T-helper 1 cell (primary cell): ENCODE data around the gene SNX20.
A peak's percentile ranks its signal among the peaks of the same experiment; 100 is the strongest.

Experiments used
- DNase-seq, 5 donors: peaks; one replicate each; pipeline ENCODE4 v3.0.0-alpha.2; 2012 to 2020

Gene SNX20

DNA sequence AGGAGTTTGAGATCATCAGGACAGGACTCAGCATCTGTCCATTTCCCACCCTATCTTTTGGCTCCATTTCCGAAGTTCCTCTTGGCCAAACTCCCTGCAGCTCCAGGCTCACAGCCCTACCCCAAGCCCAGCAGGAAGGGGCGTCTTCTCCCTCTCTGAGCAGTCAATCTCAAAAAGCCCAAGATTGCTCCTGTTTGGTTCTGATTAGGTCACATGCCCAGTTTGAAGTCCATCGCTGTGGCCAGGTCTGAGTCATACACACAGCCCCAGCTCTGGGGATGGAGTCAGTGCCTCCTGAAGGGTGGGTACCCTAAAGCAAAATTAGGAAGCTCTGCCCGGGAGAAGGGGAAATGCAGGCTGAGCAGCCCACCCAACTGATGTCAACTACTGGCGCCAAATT lies 23.9 kb downstream of the SNX20 start:
- DNase-seq: no peak

DNA sequence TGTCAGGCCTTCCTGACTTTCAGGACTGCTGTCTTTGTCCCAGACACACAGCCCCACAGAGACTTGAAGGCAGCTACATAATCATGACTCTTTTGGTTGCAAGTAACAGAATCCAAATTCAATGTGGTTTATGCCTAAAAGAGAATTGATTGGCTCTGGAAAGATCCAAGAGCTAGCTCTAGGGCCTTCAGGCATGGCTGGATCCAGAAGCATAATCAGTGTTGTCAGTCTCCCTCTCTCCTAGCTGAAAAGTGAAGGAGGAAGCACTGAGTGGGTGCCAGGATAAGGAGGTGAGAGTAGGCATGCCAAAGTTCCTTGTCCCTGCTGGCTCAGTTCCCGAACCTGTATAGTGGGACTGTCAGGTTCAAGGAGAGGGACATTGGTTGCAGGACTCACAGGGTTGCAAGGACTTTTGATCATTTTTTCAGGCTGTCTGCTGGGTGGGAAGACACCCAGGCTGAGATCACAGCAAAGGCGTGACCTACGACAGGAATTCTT lies 25.5 kb downstream of the SNX20 start:
- DNase-seq: no peak

DNA sequence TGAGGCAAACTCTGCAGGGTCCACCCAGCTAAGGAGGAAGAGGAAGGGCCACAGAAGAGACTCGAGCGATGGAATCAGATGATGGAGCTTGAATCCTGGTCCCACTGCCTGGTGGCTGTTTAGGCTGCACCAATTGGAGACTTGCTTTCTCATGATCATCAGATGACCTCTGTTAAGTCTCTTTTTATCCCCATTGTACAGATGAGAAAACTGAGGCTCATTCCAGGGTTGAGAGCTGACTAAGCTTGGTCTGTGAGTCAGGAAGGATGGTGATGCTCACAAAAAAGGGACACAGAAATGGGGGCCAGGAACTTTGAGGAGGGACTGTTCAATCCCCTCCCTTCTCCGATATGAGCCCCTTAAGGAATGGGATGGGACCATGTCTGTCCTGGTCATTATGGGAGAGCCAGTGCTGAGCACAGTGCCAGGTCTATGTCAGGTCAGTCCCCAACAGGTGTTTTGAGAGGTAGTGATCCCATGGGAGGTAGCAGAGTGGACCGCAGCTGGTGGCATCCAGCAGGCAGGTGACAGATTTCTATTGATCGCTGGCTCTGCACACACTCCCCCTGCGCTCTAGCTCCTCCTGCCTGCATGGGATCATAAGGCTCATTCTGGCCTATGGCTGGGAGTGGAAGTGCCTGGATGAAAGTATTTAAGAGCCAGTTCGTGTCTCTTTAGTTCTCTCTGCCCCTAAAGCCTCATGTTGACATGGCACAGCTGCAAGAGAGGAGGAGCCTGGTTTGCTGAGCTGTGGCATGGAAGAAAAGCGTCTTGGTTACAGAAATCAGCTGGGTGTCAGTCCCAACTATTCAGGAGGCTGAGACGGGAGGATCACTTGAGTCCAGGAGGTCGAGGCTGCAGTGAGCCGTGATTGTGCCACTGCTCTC lies 27.2 kb downstream of the SNX20 start:
- DNase-seq: no peak

DNA sequence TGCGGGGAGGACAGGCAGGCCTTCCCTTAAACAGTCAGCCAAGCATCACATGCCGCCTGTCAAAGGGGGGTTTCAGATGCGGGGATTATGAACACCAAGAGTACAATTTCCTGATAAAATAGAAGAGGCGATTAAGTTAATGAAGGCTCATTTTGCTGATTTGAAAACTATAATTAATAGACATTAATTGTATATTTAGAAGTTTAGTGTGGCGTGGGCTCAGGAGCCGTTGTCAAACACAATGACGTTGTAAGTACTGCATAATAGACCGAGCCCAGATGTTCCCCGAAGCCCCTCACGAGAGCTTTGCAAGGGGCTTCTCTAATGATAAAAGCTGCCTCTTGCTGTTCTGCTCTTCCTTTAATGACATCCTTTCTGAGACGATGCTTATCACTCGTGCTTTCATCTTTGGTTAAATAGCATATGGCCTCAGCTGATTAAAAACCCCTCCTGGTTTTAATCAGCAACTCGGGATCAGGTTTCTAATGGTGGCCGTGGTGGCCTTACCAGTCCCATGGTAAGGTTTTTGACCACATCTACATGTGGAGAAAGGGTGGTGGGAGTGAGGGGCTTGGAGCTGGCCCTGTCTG lies 28.2 kb downstream of the SNX20 start:
- DNase-seq: no peak

DNA sequence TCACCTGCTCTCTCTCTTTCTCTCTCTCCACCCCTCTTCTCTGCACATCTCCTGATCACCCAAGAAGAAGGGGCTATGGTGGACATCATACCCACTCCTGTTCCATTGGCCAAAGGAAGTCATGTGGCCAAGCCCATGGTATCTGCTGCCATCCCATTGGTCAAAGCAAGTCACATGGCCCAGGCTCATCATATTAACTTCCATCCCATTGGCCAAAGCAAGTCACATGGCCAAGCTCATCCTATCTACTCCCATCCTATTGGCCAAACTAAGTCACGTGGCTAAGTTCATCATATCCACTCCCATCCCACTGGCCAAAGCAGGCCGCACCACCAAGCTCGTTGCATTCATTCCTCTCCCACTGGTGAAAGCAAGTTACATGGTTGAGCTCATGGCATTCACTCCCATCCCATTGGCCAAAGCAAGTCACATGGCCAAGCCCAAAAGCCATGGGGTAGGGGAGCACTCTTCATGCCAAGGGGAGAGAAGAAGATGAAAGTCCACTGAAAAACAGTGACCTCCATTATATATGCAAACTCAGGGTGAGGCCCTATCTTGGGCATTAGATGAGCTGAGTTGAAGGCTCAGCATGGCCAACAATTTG lies 29.2 kb downstream of the SNX20 start:
- no peak for DNase-seq

DNA sequence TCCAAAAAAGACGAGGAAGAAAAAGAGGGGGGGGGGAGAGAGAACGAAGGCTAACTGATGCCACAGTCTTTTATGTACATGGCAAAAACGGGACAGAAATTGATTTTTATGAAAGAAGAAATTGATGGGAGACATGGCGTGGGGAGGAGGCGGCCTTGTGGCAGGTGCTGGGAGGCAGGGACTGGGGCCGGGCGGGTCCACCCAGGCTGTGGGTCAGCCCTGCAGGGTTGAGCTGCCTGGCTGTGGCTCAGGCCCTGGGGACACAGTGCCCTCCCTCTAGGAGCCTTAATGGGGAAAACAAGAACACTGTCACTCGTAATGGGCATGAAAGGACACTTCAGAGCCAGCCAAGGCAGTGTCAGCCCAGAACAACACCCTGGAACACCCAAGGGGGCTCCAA lies 34.8 kb downstream of the SNX20 start:
- DNase-seq: no peak

DNA sequence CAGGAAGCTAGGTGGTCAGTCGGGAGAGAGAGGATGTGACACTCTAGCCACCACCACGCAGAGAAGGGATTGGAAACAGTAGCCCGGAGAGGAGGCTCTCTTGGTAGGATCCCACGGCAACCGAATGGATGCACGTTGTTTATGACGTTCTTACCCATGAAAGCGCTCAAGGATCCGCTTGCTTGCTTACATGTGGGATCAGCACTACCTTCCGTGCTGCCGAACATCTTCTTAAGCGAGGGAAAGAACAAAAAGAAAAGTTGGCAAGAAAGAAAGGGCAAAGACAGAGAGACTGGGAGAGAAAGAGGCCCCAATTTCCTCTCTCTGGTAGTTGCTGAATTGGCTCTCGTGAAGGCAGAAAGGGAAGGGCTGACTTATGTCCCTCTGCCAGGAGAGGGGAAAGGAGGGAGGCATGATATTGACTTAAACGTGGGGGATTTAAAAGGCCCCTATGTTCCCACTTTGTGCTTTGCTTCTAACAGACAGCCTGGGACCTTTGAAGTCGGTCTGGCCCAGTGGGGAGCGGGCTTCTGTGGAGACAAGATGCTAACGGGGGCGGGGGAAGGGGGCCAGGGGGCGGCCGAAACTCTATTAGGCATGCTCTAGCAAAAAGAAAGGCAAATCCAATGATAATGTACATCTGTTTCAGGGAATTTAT lies 35.4 kb downstream of the SNX20 start:
- DNase-seq: no peak

DNA sequence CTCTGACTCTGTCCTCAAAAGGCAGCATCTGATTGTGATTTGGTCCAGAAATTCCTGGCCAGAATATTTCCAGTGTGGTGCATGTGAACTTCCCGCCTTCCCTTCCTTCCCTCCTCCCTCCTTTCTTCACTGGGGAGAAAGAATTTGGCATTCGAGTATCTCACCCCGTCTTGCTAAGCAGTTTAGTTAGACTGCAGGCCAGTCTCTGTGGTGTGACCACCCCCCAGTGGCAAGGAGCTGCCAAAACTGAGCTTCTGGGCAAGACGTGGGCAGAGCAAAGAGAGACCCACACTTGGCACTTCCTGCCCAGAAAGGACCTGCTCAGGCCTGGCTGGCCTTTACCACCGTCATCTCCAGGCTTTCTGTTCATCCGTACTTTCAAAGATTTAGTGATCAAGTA lies 36.4 kb downstream of the SNX20 start:
- DNase-seq: peak in 1 of 5 donors; percentile 13

DNA sequence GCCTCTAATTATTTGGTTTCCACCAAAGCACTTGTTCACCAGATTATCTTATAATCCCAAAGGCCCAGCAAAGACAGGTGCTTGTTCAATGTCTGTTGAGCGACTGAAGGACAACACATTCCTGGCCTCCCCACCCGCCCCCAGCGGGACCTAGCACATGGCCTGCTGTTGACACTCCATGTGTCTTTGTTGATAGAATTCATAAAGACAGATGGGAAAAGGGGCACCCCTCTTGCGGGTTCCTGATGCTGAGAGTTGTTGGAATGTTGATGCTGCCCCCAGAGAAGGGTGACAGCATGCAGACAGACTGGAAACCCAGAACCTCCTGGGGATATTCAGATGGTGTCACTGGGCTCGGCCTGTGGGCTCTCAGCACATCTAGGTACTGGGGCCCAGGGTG lies 36.9 kb downstream of the SNX20 start:
- no peak for DNase-seq

DNA sequence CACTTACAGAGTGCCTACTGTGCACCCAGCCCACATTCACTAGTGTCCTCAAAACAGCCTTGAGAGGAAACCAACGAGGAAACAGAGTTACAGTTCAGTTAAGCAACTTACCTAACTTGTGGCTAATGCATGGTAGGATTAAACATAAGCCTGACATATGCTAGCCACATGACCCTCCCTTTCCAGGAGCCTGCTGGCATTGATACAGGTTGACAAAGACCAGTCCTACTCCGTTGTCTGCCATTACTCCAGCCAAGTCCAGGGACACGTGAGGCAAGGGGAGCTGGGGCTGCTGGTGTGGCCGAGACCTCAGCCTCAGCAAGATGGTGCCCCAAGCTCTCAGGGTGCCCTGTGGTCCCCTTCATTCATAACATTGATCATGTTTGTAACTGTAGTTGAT lies 37.9 kb downstream of the SNX20 start:
- no peak for DNase-seq

DNA sequence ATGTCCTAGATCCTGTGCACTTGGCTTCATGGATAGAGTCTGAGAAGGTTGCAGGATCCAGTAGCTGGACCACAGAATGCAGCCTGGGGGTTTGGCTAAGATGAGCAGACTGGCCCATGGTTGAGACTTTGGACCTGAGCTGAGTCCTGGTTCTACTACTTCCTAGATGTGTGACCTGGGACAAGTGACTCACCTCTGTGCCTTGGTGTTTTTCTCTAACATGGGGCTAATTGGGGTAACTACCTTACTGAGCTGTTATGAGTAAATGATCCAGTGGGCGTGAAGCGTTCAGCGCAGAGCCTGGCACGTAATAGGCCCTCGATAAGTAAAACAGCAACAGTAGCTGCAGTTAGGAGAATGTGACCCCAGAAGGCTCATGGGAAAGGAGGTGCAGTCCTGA lies 38.8 kb downstream of the SNX20 start:
- no peak for DNase-seq

DNA sequence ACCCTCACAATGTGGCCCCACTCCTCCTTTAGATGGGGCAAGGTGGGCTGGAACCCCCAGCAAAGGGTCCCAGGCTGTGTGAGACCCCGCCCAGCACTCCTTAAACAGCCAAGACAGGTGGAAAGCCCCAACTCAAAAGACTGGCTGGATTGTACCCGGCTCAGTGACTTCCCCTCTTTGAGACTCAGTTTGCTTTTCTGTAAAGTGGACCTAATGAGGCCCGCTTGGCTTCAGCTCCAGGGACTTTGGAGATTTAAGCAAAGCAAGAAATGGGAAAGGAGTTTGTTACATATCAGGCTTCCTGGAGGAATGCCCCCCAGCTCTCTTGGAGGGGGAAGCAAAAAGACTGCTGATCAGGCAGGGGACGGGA lies 39.3 kb downstream of the SNX20 start:
- DNase-seq: no peak

DNA sequence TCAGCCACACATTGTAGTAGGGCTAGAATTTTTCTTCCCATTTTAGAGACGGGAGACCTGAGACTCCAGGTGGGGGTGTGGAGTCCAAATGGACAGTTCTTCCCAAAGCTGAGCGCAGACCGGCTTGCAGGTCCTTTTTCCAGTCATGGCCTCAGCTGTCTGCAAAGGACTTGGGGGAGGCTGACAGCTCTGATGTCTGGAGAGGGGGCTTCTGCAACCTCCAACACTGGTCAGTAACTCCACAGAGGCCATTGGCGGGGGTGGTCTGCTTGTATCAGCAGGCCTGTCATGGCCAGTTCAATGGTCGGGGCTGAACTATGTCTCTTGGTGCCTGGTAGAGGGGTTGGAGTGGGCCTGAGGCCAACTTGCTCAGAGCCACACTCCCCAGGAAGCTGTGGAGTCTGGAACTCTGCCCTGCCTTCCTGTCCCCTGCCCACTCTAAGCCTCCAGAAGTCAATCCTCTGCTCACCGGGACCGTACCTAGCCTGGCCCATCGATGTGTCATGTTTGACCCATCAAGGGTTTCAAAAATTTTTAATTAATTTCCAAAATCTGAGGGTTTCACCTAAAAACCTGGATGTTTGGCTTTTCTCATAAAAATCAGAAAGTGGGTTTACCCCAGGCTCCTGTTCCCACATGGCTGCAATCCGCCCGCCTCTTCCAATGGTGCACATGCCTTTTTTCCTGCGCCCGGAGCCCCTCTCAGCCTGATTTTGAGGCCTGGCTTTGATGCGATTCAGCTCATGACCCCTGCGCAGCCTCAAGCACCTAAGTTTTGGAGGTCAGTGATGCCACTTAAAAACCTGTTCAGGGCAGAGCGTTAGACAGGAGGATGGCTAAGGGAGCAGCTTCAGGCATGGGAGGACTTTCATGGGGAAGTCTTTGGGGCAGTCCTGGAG lies 39.9 kb downstream of the SNX20 start:
- DNase-seq: no peak

DNA sequence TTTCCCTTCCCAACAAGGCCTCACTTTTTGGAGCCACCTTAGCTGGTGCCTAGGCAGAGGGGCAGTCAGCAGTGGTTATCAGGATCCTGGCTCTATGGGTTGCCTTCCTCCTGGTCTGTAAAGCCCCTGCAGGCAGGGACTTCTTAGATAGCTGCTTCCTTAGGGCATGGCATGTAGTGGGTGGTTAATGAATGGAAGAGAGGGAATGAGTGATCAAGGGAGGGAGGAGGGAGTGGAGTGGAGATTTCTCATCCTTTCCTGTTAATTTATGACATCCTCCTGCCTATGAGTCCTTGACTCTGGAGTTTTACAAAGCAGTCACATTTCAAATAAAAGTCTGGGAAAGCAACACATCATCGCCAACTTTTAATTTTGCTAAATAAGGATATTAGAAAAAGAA lies 40.7 kb downstream of the SNX20 start:
- DNase-seq: no peak

DNA sequence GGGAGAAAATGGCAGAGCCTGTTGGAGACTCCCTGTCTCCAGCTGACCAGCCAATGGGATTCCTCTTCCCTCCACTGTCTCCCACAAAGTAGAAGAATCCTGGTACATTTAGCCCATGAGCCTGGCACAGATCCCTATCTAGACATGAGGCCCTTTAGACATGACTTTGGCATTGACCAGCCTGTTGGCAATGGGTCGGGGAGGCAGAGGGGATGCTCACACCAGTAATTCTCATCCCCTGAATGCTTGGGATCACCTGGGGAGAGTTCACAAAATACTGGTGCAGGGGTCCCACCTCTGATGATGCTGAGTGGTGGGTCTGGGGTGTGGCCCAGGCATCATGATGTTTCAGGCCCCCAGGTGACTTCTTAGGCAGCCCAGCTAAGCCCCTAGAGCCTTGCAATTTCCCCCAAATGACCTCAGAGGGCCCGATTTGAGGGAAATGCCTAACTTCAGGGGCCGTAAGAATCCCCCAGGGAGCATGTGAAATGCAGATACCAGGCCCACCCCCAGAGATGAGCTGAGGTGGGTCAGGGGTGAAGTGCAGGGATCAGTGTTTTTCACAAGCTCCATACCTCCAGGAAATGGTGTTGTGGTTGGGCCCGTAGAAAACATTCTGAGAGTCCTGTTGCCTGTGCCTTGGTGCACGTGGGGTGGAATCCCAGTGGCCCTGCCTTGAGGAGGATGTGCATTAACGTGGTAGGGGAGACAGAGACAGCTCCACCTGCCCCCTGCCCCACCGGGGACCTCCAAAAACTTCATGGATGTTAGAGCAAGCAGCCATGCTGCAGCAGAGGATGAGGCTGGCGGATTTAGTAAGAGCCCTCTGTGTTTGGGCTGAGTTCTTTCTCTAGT lies 42.1 kb downstream of the SNX20 start:
- DNase-seq: no peak

DNA sequence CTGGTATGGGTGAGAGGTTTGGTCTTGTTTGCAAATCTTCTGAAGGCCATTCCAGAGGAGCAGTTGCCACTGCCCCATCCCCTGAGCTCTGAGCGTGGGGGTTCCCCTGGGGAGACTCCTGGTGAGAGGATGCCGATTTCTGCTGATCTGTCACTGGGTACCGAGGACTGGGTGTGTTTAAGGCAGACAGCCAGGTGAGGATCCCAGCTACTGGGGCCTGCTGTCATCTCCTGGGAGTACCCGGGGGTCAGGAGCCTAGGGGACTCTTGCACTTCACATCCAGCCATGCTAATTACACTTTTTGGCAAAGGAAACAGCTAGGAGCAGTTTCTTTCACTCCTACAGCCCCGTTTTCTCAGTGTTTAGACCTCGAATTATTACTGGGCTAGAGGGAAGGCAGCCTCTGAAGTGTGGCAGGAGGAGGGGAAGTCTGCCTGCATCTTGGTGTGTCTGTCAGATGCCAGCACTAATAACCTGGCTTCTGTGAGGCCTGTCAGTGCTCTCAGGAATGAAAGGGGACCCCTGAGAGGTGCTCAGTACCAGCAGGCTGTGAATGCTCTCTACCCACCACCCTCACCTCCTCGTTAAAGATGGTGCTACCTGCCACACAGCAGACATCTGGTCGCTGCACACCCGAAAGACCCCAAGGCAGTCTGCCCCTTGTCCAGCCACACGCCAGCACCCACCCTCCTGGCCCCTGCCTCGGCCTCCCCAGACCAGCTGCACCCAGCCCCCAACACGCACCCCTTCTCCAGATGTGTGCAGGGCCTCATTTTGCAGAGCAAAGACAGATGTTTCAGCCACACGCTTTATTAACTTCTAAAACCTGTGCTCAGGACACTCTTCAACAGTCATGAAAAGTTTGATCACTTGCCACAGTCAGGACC lies 43.2 kb downstream of the SNX20 start:
- no peak for DNase-seq

DNA sequence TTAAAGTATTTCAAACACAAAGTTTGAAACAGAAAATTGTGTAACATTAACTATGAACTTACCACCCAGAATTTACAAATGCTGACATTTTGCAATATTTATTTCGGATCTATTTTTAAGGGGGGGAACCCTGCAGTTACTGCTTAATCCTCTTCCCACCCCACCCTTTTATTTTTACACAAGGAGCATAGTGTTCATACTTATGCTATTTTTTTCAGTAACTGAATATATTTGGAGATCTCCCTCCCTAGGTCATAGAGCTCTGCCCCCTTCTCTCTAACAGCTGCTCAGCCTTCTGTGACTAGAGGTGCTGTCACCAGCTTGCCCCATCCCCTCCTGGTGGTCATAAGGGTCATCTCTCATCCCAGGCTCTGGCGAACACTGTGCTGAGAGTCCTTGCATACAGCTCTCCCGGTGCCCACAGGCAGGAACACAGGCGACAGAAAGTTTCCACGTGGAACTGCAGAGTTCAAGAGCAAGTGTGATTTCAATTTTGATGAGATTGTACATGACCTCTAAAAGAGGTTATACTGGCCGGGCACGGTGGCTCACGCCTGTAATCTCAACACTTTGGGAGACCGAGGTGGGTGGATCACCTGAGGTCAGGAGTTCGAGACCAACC lies 44.2 kb downstream of the SNX20 start:
- no peak for DNase-seq

DNA sequence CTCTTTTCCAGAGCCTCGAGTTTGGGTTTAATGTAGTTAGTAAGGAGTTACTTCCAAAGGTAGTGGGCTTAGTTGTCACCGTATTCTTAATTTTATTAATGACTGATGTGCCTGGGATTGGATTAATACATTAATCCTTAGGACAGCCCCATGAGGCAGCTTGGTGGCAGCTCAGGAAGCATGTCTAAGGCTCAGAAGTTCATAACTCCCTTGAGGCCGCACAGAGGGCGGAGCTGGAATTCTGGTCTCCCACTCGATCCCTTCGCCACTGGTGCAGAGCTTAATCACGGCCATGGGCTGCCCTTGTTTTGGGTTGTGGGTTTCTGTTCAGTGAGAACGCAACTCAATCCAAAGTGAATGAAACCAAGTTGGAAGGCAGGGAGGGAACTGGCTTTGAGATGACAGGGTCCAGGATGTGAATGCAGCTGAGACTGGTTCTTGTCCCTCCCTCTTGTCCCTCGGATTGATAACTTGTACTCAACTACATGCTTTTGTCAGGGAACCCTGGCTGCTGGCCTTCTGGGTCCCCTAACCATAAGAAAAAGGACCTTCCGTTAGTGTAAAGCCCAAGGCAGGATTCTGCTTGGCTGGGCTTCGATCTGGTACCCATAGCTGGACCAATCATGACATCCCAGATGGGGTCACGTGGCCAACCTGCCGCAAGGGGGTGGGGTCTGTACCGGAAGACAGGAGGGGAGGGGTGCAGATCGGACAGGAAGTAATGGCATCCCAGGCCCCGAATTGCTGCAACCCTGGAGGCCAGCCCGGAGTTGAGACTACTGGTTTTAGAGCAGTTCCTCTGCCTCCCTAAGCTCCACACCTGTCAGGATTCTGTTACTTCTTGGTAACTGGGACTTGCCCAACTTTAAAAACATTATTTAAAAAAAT lies 45.4 kb downstream of the SNX20 start:
- DNase-seq: peak in 1 of 5 donors; percentile 9

DNA sequence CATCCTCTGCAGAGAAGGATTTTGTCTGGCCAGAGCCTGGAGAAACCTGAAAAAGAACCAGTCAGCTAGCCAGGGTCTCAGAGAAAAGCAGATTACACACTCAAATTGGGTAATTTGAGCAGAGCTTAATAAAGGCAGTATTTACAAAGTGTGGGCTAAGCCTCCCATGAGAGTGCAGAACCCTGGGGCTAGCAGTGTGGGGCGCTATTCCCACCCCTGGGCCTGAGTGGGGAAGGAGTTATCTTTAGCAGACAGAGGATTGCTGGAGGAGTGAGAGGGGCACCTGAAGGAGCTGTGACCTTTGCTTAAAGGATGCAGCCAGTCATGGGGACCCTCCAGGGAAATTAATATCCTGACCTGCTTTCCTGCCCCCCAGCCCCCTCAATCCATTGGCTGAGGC lies 46.2 kb downstream of the SNX20 start:
- DNase-seq: no peak
